ENCODE results near the gene ANGPTL4.

The ANGPTL4 gene

GRCh38 chr19:8421484-8422461 lies 57.8 kb downstream of the ANGPTL4 start:
- DNase-seq = no peak

- DNase-seq = peak; percentile 26 to 83
Measured at GRCh38 chr19:8423817-8424223, 59.9 kb downstream of the ANGPTL4 start.

Data from NCI-H446 (cell line).